Eye (tissue), 1 donor: ENCODE results near the gene RPE65.
A peak's percentile ranks its signal among the peaks of the same experiment; 100 is the strongest.
"Not testable (repeated sequence)": the region's sequence is repeated elsewhere in the genome, so short reads cannot be mapped to it uniquely, and the experiment has no call there.

Experiments used
- DNase-seq: peaks from one replicate; pipeline ENCODE4 v3.0.0-alpha.2; 2015

Gene RPE65

GRCh38 chr1:68448365-68448764 is 1.4 kb downstream of the RPE65 start:
- DNase-seq: no peak

DNA sequence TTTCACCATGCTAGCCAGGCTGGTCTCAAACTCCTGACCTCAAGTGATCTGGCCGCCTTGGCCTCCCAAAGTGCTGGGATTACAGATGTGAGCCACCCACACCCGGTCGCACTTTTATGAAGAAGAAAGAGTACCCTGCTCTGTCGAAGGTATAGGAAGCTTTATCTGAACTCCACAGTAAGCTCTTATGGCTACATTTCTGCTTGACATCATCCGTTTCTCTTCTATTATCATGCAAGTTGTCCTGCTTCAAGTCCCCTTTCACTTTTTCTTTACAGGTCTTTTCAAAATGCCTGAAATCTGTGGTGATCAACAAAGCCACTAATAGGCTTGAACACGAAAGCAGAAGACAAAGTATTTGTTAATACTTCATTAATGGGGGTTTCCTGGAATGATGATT is 4.0 kb downstream of the RPE65 start:
- no peak for DNase-seq

- peak; percentile 35 for DNase-seq
Observed at GRCh38 chr1:68442822-68443556, 6.8 kb downstream of the RPE65 start.

GRCh38 chr1:68442006-68442405 is 7.7 kb downstream of the RPE65 start:
- no peak for DNase-seq

DNA sequence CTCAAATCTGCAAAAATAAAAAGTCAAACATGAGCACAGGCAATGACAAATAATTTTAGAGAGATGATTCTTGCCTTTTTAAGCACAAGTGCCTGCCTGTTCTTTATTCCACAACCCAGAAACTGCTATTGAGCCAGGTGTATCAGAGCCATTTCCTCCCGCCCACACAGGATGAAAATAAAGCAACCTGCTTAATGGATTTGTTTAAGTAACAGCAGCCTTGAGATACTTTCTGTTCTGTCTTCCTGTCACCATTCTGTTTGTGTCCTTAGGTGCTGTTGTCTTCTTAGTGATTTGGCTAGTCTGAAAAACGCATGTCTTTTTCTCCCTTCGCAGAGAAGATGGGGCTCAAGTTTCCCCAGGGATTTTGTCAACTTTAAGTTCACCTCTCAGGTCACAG is 11.4 kb downstream of the RPE65 start:
- DNase-seq: no peak

DNA sequence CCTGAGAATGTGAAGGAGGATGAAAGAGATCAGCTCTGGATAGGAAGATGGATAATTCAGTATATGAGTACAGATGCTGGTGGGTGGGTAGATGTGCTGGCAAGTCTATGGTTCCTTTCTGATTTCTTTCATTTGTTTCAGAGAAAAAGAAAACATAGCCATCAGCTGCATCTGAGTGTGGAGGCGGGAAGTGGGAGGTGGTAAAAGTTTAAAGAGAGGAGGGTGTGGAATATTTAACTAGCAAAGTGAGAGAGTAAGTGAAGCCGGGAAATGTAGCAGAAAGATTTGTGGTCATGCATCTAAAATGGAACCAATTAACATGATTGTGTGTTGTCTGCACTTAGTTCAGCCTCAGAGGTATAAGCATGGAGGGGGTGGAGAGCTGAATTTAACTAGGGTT is 16.4 kb downstream of the RPE65 start:
- DNase-seq: no peak

- DNase-seq: no peak
Observed at GRCh38 chr1:68431076-68431475, 18.7 kb downstream of the RPE65 start.

GRCh38 chr1:68429233-68429808 is 20.4 kb downstream of the RPE65 start:
- no peak for DNase-seq

GRCh38 chr1:68426594-68426993 is 23.2 kb downstream of the RPE65 start:
- no peak for DNase-seq

- DNase-seq: no peak
Observed at GRCh38 chr1:68421350-68421749, 28.4 kb downstream of the RPE65 start.

DNA sequence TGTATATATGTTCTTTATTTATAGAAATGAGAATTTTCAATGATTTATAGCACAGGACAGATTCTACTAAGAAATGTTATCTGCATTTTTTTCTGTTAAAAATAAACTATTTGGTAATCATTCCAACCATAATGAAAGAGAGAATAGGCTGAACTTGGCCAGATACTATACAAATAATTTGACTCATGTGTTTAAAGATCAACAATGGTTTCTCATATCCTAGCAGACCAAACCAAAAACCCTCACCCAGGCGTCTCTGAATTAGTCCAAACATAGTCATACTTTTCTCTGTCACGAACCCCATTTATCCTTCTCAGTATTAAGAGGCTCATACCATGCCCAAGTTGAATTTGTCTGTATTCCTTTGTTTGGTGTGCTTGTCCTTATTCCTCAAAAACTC is 40.3 kb downstream of the RPE65 start:
- peak; percentile 8 for DNase-seq

GRCh38 chr1:68401506-68401905 is 48.2 kb downstream of the RPE65 start:
- DNase-seq: no peak

GRCh38 chr1:68395575-68395974 is 54.2 kb downstream of the RPE65 start:
- not testable (repeated sequence) for DNase-seq

DNA sequence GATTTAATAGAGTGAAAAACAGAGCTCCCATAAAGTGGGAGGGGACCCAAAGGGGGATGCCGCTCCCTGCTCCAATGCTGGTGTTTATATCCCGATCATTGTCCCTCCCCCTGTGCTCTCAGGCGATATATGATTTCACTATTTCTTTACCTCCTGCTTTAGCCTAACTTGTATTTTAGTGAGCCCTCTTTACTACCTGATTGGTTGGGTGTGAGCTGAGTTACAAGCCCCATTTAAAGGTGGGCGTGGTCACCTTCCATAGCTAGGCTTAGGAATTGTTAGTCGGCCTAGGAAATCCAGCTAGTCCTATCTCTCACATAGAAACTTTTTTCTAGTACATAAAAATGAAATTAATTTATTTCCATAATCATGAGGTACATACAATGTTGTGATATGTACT is 57.3 kb downstream of the RPE65 start:
- not testable (repeated sequence) for DNase-seq

DNA sequence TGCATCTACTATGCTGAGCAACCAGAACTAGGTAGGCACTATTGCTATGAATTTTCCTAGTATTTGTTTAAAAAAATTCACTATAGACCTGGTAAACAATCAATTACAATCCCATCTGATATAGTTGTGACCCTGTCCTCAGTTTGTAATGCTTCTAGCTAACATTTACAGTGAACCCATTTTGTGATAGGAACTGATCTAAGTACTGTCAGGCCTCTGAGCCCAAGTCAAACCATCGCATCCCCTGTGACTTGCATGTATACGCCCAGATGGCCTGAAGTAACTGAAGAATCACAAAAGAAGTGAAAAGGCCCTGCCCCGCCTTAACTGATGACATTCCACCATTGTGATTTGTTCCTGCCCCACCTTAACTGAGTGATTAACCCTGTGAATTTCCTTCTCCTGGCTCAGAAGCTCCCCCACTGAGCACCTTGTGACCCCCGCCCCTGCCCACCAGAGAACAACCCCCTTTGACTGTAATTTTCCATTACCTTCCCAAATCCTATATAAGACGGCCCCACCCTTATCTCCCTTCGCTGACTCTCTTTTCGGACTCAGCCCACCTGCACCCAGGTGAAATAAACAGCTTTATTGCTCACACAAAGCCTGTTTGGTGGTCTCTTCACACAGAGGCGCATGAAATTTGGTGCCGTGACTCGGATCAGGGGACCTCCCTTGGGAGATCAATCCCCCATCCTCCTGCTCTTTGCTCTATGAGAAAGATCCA is 63.8 kb downstream of the RPE65 start:
- not testable (repeated sequence) for DNase-seq

DNA sequence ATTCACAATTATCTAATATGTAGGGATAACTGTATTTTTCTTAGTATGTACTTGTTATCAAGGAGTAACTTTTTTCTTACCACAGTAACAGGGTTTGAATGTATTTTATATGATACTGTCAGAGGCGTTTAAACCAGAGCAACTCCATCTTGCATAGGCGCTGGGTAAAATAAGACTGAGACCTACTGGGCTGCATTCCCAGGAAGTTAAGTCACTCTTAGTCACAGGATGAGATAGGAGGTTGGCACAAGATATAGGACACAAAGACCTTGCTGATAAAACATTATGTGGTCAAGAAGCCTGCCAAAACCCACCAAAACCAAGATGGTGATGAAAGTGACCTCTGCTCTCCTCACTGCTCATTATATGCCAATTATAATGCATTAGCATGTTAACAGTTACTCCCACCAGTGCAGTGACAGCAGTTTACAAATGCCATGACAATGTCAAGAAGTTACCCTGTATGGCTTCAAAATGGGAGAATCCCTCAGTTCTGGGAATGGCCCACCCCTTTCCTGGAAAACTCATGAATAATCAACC is 64.8 kb downstream of the RPE65 start:
- DNase-seq: no peak

GRCh38 chr1:68384321-68384813 is 65.4 kb downstream of the RPE65 start:
- peak; percentile 21 for DNase-seq

GRCh38 chr1:68383092-68383491 is 66.7 kb downstream of the RPE65 start:
- DNase-seq: no peak

DNA sequence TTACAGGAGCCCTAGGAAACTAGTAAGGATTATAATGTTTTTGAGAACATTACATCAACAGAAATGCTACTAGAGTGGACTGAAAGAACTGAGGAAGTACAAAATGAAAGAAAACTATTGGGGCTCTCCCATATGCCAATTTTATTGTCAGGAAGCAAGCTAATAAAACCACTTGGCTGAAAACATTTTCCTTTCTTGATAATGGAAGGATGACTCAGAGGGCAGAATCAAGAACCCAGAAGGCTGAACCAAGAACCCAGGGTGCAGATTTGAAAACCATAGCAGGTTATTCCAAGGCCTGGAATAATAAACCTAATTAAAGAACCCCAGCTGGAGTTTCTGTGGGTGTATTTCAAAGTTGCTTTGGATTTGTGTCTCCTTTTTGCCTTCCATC is 70.7 kb downstream of the RPE65 start:
- no peak for DNase-seq
